Ovary (tissue), 3 donors: ENCODE results near the gene PEX6.

Source experiments
- EP300 ChIP-seq: sonication (generic); formaldehyde crosslinking; IDR thresholded peaks from one replicate; pipeline ENCODE4 v1.6.1; 2017; ENCODE audit warnings: antibody characterized with exemption
- POLR2A ChIP-seq: fragments of 450-650 bp; IDR thresholded peaks from one replicate; pipeline ENCODE4 v1.6.1; 2017; ENCODE audit warnings: antibody characterized with exemption, mild to moderate bottlenecking, moderate library complexity
- TF ChIP-seq, protein P1 (sequence below), 3 donors: fragments of 450-650 bp in 2 of 3; fragments of 200-600 bp in 1 of 3; IDR thresholded peaks; one replicate each; pipeline versions ENCODE4 v1.5.1 to v1.8.0; 2016 to 2022; ENCODE audit warnings: antibody characterized with exemption in 3 of 3, mild to moderate bottlenecking in 1 of 3
- donor health status: DM: no; HTN: no; CAD: no.

DNA sequence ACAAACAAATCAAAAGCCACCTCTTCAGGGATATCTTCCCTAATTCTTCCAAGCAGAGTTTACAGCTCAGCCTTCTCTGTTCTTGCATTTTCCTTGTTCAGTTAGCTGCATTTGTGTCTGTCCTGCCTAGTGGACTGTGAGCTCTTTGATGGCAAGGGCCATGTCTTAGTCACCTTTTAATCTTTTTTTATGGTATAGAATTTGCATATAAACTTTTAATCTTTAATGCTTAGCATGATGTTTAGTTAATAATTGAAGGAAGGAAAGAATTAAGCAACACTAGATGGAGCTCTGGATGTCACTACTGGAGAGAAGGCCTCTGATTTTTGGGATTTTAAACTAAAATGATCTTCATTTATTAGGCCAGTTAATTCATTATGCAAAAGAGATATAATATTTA lies 17.5 kb upstream of the PEX6 start:
- TF ChIP-seq, protein P1, sequence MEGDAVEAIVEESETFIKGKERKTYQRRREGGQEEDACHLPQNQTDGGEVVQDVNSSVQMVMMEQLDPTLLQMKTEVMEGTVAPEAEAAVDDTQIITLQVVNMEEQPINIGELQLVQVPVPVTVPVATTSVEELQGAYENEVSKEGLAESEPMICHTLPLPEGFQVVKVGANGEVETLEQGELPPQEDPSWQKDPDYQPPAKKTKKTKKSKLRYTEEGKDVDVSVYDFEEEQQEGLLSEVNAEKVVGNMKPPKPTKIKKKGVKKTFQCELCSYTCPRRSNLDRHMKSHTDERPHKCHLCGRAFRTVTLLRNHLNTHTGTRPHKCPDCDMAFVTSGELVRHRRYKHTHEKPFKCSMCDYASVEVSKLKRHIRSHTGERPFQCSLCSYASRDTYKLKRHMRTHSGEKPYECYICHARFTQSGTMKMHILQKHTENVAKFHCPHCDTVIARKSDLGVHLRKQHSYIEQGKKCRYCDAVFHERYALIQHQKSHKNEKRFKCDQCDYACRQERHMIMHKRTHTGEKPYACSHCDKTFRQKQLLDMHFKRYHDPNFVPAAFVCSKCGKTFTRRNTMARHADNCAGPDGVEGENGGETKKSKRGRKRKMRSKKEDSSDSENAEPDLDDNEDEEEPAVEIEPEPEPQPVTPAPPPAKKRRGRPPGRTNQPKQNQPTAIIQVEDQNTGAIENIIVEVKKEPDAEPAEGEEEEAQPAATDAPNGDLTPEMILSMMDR (IDR thresholded peaks at IDR 0.05) = no peak
- TF ChIP-seq EP300 = no peak
- no peak for TF ChIP-seq POLR2A
